Suprapubic skin (tissue), 4 donors: Measurements from ENCODE around the gene RAPGEF4. TPM values are rescaled to one million over a fixed set of nuclear protein-coding genes. Genes with fewer than 3 reads are reported as not detected.

Experiments used
- DNase-seq, 2 donors: peaks; one replicate each; pipeline ENCODE4 v3.0.0-alpha.2; 2019; ENCODE audit warnings: low spot score in 2 of 2
- H3K27ac ChIP-seq: fragments of 200-600 bp; sonication (generic); one replicate; pipeline ENCODE4 v1.5.1; 2019
- H3K27me3 ChIP-seq: fragments of 200-600 bp; sonication (generic); one replicate; pipeline ENCODE4 v1.5.1; 2019
- H3K36me3 ChIP-seq: fragments of 200-600 bp; sonication (generic); one replicate; pipeline ENCODE4 v1.5.1; 2019
- H3K4me1 ChIP-seq: fragments of 200-600 bp; sonication (generic); one replicate; pipeline ENCODE4 v1.5.1; 2019
- H3K4me3 ChIP-seq: fragments of 200-600 bp; sonication (generic); one replicate; pipeline ENCODE4 v1.5.1; 2019; ENCODE audit warnings: mild to moderate bottlenecking
- H3K9me3 ChIP-seq: fragments of 200-600 bp; sonication (generic); one replicate; pipeline ENCODE4 v1.5.1; 2019
- CTCF ChIP-seq, 2 donors: fragments of 200-600 bp in 1 of 2; fragments of 450-650 bp in 1 of 2; sonication (generic) in 1 of 2; IDR thresholded peaks; one replicate each; pipeline ENCODE4 v1.5.1; 2016 to 2019; ENCODE audit warnings: antibody characterized with exemption in 2 of 2, mild to moderate bottlenecking in 1 of 2, moderate library complexity in 1 of 2
- EP300 ChIP-seq: sonication (generic); formaldehyde crosslinking; IDR thresholded peaks from one replicate; pipeline ENCODE4 v1.6.1; 2017; ENCODE audit warnings: antibody characterized with exemption
- POLR2A ChIP-seq, 2 donors: fragments of 450-650 bp; IDR thresholded peaks; one replicate each; pipeline ENCODE4 v1.6.1; 2017; ENCODE audit warnings: antibody characterized with exemption in 2 of 2, mild to moderate bottlenecking in 2 of 2, moderate library complexity in 2 of 2
- POLR2AphosphoS5 ChIP-seq, 3 donors: sonication (generic); formaldehyde crosslinking; IDR thresholded peaks; one replicate each; pipeline ENCODE4 v1.6.1; 2017; ENCODE audit warnings: antibody characterized with exemption in 3 of 3
- WGBS: methylation state at CpG from one replicate; pipeline ENCODE4 v1.1.5; 2018; 5-methylcytosine and 5-hydroxymethylcytosine counted together
- total RNA-seq, 4 donors: library from RNA; depleted of rRNA; stranded (reverse); fragments of >200 nt; gene quantifications; one replicate each; pipeline ENCODE4 v1.1.0, GENCODE V29; 2016

Gene RAPGEF4
- total RNA-seq, 4 donors from 2014 or later: 19.9 to 49.5 (median 27.5) TPM

DNA sequence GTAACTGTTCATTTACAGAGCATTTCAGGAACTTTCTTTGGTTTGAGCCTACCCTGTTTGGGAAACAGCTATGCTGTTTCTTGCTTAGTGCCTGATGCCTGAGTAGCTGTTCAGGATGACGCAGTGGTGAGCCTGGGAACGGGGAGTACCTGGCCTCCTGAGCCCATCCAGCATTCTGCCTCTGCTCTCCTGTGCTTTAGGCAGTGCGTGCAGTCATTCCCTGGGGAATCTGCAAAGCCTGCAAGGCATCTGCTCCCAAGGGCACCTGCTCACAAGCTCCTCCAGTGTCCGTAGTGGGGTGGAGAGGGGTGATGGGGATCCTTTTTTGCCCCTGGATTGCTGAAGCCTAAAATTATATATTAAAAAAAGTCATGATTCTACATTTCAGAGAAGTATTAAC, 68.8 kb downstream of the RAPGEF4 start:
- Histone ChIP-seq H3K4me3 (no peak overlapping the region), H3K9me3 (no peaks in the 10 kb centered on the region), H3K27me3 (no peaks in the 10 kb centered on the region), H3K27ac (no peak overlapping the region), H3K36me3 (no peaks in the 10 kb centered on the region), H3K4me1 (peaks cover 8% of the 10 kb centered on the region)
- 92% methylated on average over 4 of the region's 4 CpGs for WGBS
- no peak for TF ChIP-seq POLR2AphosphoS5 (IDR thresholded peaks at IDR 0.05)
- no peak for TF ChIP-seq EP300
- TF ChIP-seq POLR2A (IDR thresholded peaks at IDR 0.05): no peak
- no peak for TF ChIP-seq CTCF (IDR thresholded peaks at IDR 0.05)
- DNase-seq: no peak

- H3K36me3 ChIP-seq: no peaks in the 10 kb centered on the region
- H3K27ac ChIP-seq: no peak overlapping the region
- H3K27me3 ChIP-seq: no peaks in the 10 kb centered on the region
- no peak overlapping the region for H3K4me3 ChIP-seq
- peaks cover 8% of the 10 kb centered on the region for H3K4me1 ChIP-seq
- no peak for TF ChIP-seq POLR2AphosphoS5 (IDR thresholded peaks at IDR 0.05)
- peak; percentile 75 to 80 for TF ChIP-seq CTCF (IDR thresholded peaks at IDR 0.05)
- WGBS: 0% methylated on average over 2 of the region's 2 CpGs
- H3K9me3 ChIP-seq: no peaks in the 10 kb centered on the region
- DNase-seq: no peak
Observed at GRCh38 chr2:172806493-172806892, 70.8 kb downstream of the RAPGEF4 start.

DNA sequence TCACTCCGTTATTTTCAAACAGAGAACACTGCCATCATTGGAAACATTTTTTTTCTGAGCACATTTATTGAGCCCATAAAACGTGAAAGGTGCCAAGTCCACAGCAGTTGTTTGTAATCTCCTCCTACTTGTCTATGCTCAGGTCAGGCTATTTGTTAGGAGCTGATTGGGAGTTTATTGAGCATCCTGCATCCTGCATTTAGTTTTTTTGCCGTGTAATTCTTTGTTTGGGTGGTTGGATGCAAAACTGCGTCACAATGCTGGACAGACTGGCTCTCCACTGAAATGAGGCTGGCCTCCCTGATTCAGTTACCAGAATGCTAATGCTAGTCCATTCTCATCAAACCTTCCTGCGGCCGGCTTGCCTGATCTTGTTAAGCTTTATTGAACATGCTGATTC, 71.4 kb downstream of the RAPGEF4 start:
- Histone ChIP-seq H3K9me3 (no peaks in the 10 kb centered on the region), H3K27ac (no peak overlapping the region), H3K36me3 (no peaks in the 10 kb centered on the region), H3K4me3 (no peak overlapping the region), H3K4me1 (peaks cover 8% of the 10 kb centered on the region), H3K27me3 (no peaks in the 10 kb centered on the region)
- no peak for TF ChIP-seq EP300
- TF ChIP-seq POLR2A (IDR thresholded peaks at IDR 0.05): no peak
- TF ChIP-seq CTCF (IDR thresholded peaks at IDR 0.05): no peak
- no peak for TF ChIP-seq POLR2AphosphoS5 (IDR thresholded peaks at IDR 0.05)
- DNase-seq: no peak
- WGBS: 46% methylated on average over 6 of the region's 6 CpGs

GRCh38 chr2:172808156-172808555, 72.5 kb downstream of the RAPGEF4 start:
- no peak for TF ChIP-seq POLR2AphosphoS5 (IDR thresholded peaks at IDR 0.05)
- no peak for TF ChIP-seq CTCF (IDR thresholded peaks at IDR 0.05)
- no peak for TF ChIP-seq EP300
- TF ChIP-seq POLR2A (IDR thresholded peaks at IDR 0.05): no peak
- no peak for DNase-seq
- Histone ChIP-seq H3K27ac (no peak overlapping the region), H3K4me1 (peaks cover 8% of the 10 kb centered on the region), H3K4me3 (no peak overlapping the region), H3K27me3 (no peaks in the 10 kb centered on the region), H3K9me3 (no peaks in the 10 kb centered on the region), H3K36me3 (no peaks in the 10 kb centered on the region)
- whole genome bisulfite sequencing: 92% methylated on average over 4 of the region's 4 CpGs

DNA sequence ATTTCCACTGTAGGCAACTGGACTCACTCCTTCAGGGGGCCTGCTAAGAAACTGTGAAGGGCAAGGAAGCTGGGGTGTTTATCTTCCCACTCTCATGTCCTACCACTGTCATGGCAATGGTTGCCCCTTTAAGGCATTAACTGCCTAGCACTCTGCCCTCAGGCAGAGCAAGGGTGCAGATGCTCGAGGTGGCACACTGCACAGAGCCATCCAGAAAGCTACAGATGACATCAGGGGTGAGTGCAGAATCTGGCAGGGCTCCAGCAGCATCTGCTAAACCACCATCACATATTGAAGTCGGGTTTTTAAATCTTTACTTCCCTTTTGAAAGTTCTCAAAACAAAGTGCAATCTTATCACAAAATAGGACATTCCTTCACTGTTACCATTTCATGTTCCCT, 75.4 kb downstream of the RAPGEF4 start:
- H3K9me3 ChIP-seq: no peaks in the 10 kb centered on the region
- no peak for TF ChIP-seq EP300
- no peak for TF ChIP-seq POLR2A (IDR thresholded peaks at IDR 0.05)
- no peak for TF ChIP-seq POLR2AphosphoS5 (IDR thresholded peaks at IDR 0.05)
- no peak for TF ChIP-seq CTCF (IDR thresholded peaks at IDR 0.05)
- no peak overlapping the region for H3K27ac ChIP-seq
- H3K27me3 ChIP-seq: no peaks in the 10 kb centered on the region
- DNase-seq: no peak
- WGBS: 14% methylated on average over 2 of the region's 2 CpGs
- H3K4me3 ChIP-seq: no peak overlapping the region
- no peaks in the 10 kb centered on the region for H3K36me3 ChIP-seq
- peaks cover 8% of the 10 kb centered on the region for H3K4me1 ChIP-seq
